HEK293T (cell line): ENCODE results near the gene MED26.

Source experiments
- ARNT ChIP-seq: fragments of 450-650 bp; IDR thresholded peaks from 2 replicates; pipeline ENCODE4 v1.6.1; 2017; ENCODE audit warnings: mild to moderate bottlenecking
- BHLHE40 ChIP-seq: fragments of 450-650 bp; IDR thresholded peaks from 2 replicates; pipeline ENCODE4 v1.6.1; 2016; ENCODE audit warnings: mild to moderate bottlenecking, moderate library complexity, borderline replicate concordance
- CTBP1 ChIP-seq: fragments of 450-650 bp; IDR thresholded peaks from 2 replicates; pipeline ENCODE4 v1.6.1; 2016; ENCODE audit warnings: borderline replicate concordance
- ELF4 ChIP-seq: fragments of 450-650 bp; IDR thresholded peaks from 2 replicates; pipeline ENCODE4 v1.6.1; 2017; ENCODE audit warnings: antibody characterized with exemption
- FOXK2 ChIP-seq: fragments of 450-650 bp; IDR thresholded peaks from 2 replicates; pipeline ENCODE4 v1.6.1; 2016; ENCODE audit warnings: mild to moderate bottlenecking
- FOXM1 ChIP-seq: fragments of 450-650 bp; IDR thresholded peaks from 2 replicates; pipeline ENCODE4 v1.6.1; 2017; ENCODE audit warnings: mild to moderate bottlenecking, borderline replicate concordance
- HDGF ChIP-seq: fragments of 450-650 bp; IDR thresholded peaks from 2 replicates; pipeline ENCODE4 v1.6.1; 2017; ENCODE audit warnings: antibody characterized with exemption, borderline replicate concordance
- L3MBTL2 ChIP-seq: fragments of 450-650 bp; conservative IDR thresholded peaks from 2 replicates; pipeline ENCODE4 v1.6.1; 2016; ENCODE audit warnings: mild to moderate bottlenecking
- LEF1 ChIP-seq: fragments of 450-650 bp; IDR thresholded peaks from 2 replicates; pipeline ENCODE4 v1.6.1; 2017; ENCODE audit warnings: mild to moderate bottlenecking, borderline replicate concordance
- SP1 ChIP-seq: fragments of 450-650 bp; IDR thresholded peaks from 2 replicates; pipeline ENCODE4 v1.6.1; 2017
- SUZ12 ChIP-seq: fragments of 450-650 bp; IDR thresholded peaks from 2 replicates; pipeline ENCODE4 v1.6.1; 2016; ENCODE audit warnings: mild to moderate bottlenecking
- TARDBP ChIP-seq: fragments of 450-650 bp; IDR thresholded peaks from 2 replicates; pipeline ENCODE4 v1.6.1; 2016
- ZNF384 ChIP-seq: fragments of 450-650 bp; IDR thresholded peaks from 2 replicates; pipeline ENCODE4 v1.6.1; 2016
- TF ChIP-seq, protein P1 (sequence below): fragments of 450-650 bp; IDR thresholded peaks from 2 replicates; pipeline ENCODE4 v1.6.1; 2016

DNA sequence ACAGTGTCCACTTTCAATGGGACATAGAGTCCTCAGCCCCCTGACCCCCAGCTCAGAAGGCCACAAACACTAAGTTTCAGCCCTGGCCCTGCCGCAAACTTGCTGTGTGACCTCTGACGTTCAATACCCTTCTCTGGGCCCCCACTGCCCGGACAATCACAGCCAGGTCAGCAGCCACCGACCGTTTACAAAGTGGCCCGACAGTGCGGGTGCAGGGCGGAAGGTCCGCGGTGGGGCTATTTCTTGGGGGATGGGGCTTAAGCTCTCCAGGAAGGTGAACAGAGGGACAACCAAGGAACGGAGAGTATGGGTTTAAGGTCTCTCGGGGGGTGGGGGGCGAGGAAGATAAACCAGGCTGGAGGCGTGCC lies 31.4 kb upstream of the MED26 start:
- TF ChIP-seq ARNT (no peak), ELF4 (no peak), SP1 (no peak), FOXM1 (no peak), BHLHE40 (no peak), HDGF (no peak), FOXK2 (no peak), ZNF384 (no peak), L3MBTL2 (no peak), SUZ12 (no peak), CTBP1 (no peak), LEF1 (no peak), TARDBP (no peak)
- TF ChIP-seq, protein P1, sequence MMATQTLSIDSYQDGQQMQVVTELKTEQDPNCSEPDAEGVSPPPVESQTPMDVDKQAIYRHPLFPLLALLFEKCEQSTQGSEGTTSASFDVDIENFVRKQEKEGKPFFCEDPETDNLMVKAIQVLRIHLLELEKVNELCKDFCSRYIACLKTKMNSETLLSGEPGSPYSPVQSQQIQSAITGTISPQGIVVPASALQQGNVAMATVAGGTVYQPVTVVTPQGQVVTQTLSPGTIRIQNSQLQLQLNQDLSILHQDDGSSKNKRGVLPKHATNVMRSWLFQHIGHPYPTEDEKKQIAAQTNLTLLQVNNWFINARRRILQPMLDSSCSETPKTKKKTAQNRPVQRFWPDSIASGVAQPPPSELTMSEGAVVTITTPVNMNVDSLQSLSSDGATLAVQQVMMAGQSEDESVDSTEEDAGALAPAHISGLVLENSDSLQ, result no peak
